H1 (cell line): ENCODE results near the gene TGM4. TPM values are rescaled to one million over a fixed set of nuclear protein-coding genes. Genes with fewer than 3 reads are reported as not detected.

Source experiments
- CTCF ChIA-PET: fragments of 300-600 bp; sonication (Branson Sonifier 250); formaldehyde crosslinking; loops from one replicate; lab custom pipeline; 2021; ENCODE audit not compliant: partially characterized antibody; lab: Charles Lee
- POLR2A ChIA-PET: fragments of 300-600 bp; sonication (Branson Sonifier 250); formaldehyde crosslinking; loops from one replicate; lab custom pipeline; 2021; ENCODE audit warnings: inconsistent platforms; ENCODE audit not compliant: partially characterized antibody; lab: Charles Lee
- DNase-seq, 2 experiments: peaks; one replicate each; pipeline versions ENCODE4 v3.0.0 to v3.0.0-alpha.2; 2010 to 2022; ENCODE audit warnings: low spot score in 2 of 2, low read depth in 1 of 2, mixed read lengths in 1 of 2
- FAIRE-seq: peaks from 2 replicates; lab custom pipeline; 2011; peaks lifted over from hg19 to GRCh38; lab: Jason Lieb, UNC
- H2AFZ ChIP-seq: 2 replicates; pipeline ENCODE4 v1.8.1; 2012; ENCODE audit warnings: low read length, inconsistent platforms
- H2AK5ac ChIP-seq: 2 replicates; pipeline ENCODE4 v1.6.1; 2013; ENCODE audit warnings: low read depth, low read length
- H2BK120ac ChIP-seq: replicated peaks from 2 replicates; pipeline ENCODE3; 2013; ENCODE audit warnings: low read depth, low read length, inconsistent platforms
- H2BK12ac ChIP-seq: 2 replicates; pipeline ENCODE4 v1.6.1; 2013; ENCODE audit warnings: low read depth, low read length
- H2BK15ac ChIP-seq: 2 replicates; pipeline ENCODE4 v1.6.1; 2013; ENCODE audit warnings: low read length
- H2BK20ac ChIP-seq: 2 replicates; pipeline ENCODE4 v1.6.1; 2013; ENCODE audit warnings: low read length
- H2BK5ac ChIP-seq: 2 replicates; pipeline ENCODE4 v1.6.1; 2013; ENCODE audit warnings: low read depth, low read length
- H3K14ac ChIP-seq: 2 replicates; pipeline ENCODE4 v1.6.1; 2013; ENCODE audit warnings: inconsistent platforms; ENCODE audit not compliant: insufficient read length
- H3K18ac ChIP-seq: 2 replicates; pipeline ENCODE4 v1.6.1; 2013; ENCODE audit warnings: low read length; ENCODE audit errors: extremely low read depth
- H3K23ac ChIP-seq: 2 replicates; pipeline ENCODE4 v1.6.1; 2013; ENCODE audit warnings: inconsistent platforms; ENCODE audit not compliant: insufficient read length
- H3K23me2 ChIP-seq: 2 replicates; pipeline ENCODE4 v1.6.1; 2013; ENCODE audit warnings: low read depth, low read length
- H3K27ac ChIP-seq: 2 replicates; pipeline ENCODE4 v1.6.1; 2011; ENCODE audit warnings: low read depth, low read length, inconsistent platforms
- H3K27me3 ChIP-seq, 4 experiments: replicated peaks in 1 of 4; 1 replicate in 1 of 4; 2 replicates in 3 of 4; pipeline versions ENCODE4 v1.6.1 to v1.8.1; 2011 to 2013; ENCODE audit warnings: low read length in 3 of 4, mild to moderate bottlenecking in 3 of 4, inconsistent platforms in 2 of 4, mixed read lengths in 2 of 4, moderate library complexity in 1 of 4; ENCODE audit not compliant: control insufficient read depth in 3 of 4, insufficient read depth in 3 of 4; ENCODE audit errors: extremely low read depth in 1 of 4
- H3K36me3 ChIP-seq, 4 experiments: 2 replicates each; pipeline versions ENCODE4 v1.6.1 to v1.8.1; 2011 to 2013; ENCODE audit warnings: mild to moderate bottlenecking in 4 of 4, low read length in 3 of 4, moderate library complexity in 2 of 4, control low read depth in 1 of 4, inconsistent platforms in 1 of 4; ENCODE audit not compliant: insufficient read depth in 4 of 4, control insufficient read depth in 2 of 4
- H3K4ac ChIP-seq: replicated peaks from 2 replicates; pipeline ENCODE3; 2013; ENCODE audit warnings: low read length, low read depth, mixed read lengths, inconsistent platforms; ENCODE audit not compliant: insufficient read length
- H3K4me1 ChIP-seq, 4 experiments: replicated peaks in 1 of 4; 1 replicate in 1 of 4; 2 replicates in 3 of 4; pipeline versions ENCODE4 v1.6.1 to v1.8.1; 2011 to 2013; ENCODE audit warnings: low read length in 3 of 4, inconsistent platforms in 2 of 4, mixed read lengths in 1 of 4; ENCODE audit not compliant: insufficient read depth in 4 of 4, control insufficient read depth in 3 of 4
- H3K4me2 ChIP-seq, 2 experiments: 2 replicates each; pipeline versions ENCODE4 v1.6.1 to v1.8.1; 2011 to 2013; ENCODE audit warnings: low read depth in 2 of 2, low read length in 2 of 2, control low read depth in 1 of 2, inconsistent platforms in 1 of 2, mild to moderate bottlenecking in 1 of 2; ENCODE audit not compliant: insufficient read depth in 1 of 2
- H3K4me3 ChIP-seq, 4 experiments: fragments of 200-600, 300-600 bp in 1 of 4; sonication (generic), shearing (Covaris generic), sonication (Bioruptor Twin) in 1 of 4; 2 replicates each; pipeline versions ENCODE4 v1.5.1 to v1.8.1; 2011 to 2016; ENCODE audit warnings: low read length in 4 of 4, low read depth in 3 of 4, control low read depth in 2 of 4, inconsistent platforms in 2 of 4, mild to moderate bottlenecking in 2 of 4, mixed read lengths in 1 of 4, moderate library complexity in 1 of 4; ENCODE audit not compliant: insufficient read depth in 2 of 4; ENCODE audit errors: extremely low read depth in 1 of 4
- H3K56ac ChIP-seq: replicated peaks from 2 replicates; pipeline ENCODE3; 2013; ENCODE audit warnings: low read depth, mild to moderate bottlenecking, mixed read lengths, low read length, inconsistent platforms; ENCODE audit not compliant: insufficient read length
- H3K79me1 ChIP-seq: 2 replicates; pipeline ENCODE4 v1.6.1; 2013; ENCODE audit warnings: low read depth, low read length, control low read depth
- H3K79me2 ChIP-seq, 2 experiments: 2 replicates each; pipeline versions ENCODE4 v1.6.1 to v1.8.1; 2012 to 2013; ENCODE audit warnings: low read length in 2 of 2, mild to moderate bottlenecking in 2 of 2, inconsistent platforms in 1 of 2; ENCODE audit not compliant: insufficient read depth in 2 of 2, control insufficient read depth in 1 of 2
- H3K9ac ChIP-seq, 4 experiments: replicated peaks in 1 of 4; 1 replicate in 1 of 4; 2 replicates in 3 of 4; pipeline versions ENCODE4 v1.6.1 to v1.8.1; 2011 to 2013; ENCODE audit warnings: low read depth in 3 of 4, low read length in 3 of 4, control low read depth in 2 of 4, mild to moderate bottlenecking in 2 of 4, moderate library complexity in 2 of 4, inconsistent platforms in 1 of 4; ENCODE audit errors: extremely low read depth in 1 of 4
- H3K9me3 ChIP-seq, 2 experiments: 2 replicates each; pipeline versions ENCODE4 v1.6.1 to v1.8.1; 2012 to 2013; ENCODE audit warnings: mild to moderate bottlenecking in 2 of 2, moderate library complexity in 2 of 2, control low read depth in 1 of 2, inconsistent platforms in 1 of 2, low read depth in 1 of 2, low read length in 1 of 2, mixed read lengths in 1 of 2; ENCODE audit not compliant: insufficient read depth in 2 of 2
- H4K20me1 ChIP-seq, 2 experiments: replicated peaks in 1 of 2; 2 replicates each; pipeline versions ENCODE3 to v1.8.1; 2011 to 2013; ENCODE audit warnings: inconsistent platforms in 2 of 2, low read length in 2 of 2, mild to moderate bottlenecking in 1 of 2; ENCODE audit not compliant: insufficient read depth in 2 of 2, control insufficient read depth in 1 of 2
- H4K5ac ChIP-seq: 2 replicates; pipeline ENCODE4 v1.6.1; 2013; ENCODE audit warnings: low read length, low read depth, mixed read lengths, inconsistent platforms; ENCODE audit not compliant: insufficient read length
- H4K8ac ChIP-seq: 2 replicates; pipeline ENCODE4 v1.8.0; 2013; ENCODE audit warnings: mild to moderate bottlenecking, moderate library complexity, low read length, inconsistent platforms; ENCODE audit not compliant: insufficient read depth; ENCODE audit errors: extremely low read depth
- H4K91ac ChIP-seq: replicated peaks from 2 replicates; pipeline ENCODE3; 2013; ENCODE audit warnings: low read length, mixed read lengths, inconsistent platforms; ENCODE audit not compliant: insufficient read length
- TEAD4 ChIP-seq: IDR thresholded peaks from 2 replicates; pipeline ENCODE4 v1.6.1; 2012; ENCODE audit warnings: low read depth, low read length, inconsistent platforms, mixed read lengths
- WGBS, 2 experiments: shearing (Covaris generic) in 1 of 2; methylation state at CpG; one replicate each; pipeline versions ENCODE4 v1.1.6 to v1.1.7; 2013 to 2015; ENCODE audit warnings: low lambda C conversion rate in 2 of 2, mixed read lengths in 2 of 2, inconsistent platforms in 1 of 2, low coverage in 1 of 2, missing lambda C conversion rate in 1 of 2; ENCODE audit not compliant: insufficient replicate concordance in 2 of 2, insufficient coverage in 1 of 2, insufficient read length in 1 of 2; ENCODE audit errors: extremely low coverage in 1 of 2, missing lambda C conversion rate in 1 of 2; 5-methylcytosine and 5-hydroxymethylcytosine counted together
- polyA plus RNA-seq, 7 experiments: library from polyadenylated mRNA; depleted of rRNA in 3 of 7; stranded (reverse) in 5 of 7; unstranded in 2 of 7; fragments of >200 nt in 5 of 7; fragments of 200-250 nt in 2 of 7; gene quantifications; 1 replicate in 5 of 7; 2 replicates in 1 of 7; 4 replicates in 1 of 7; pipeline versions ENCODE4 v1.2.1 to v1.2.3, GENCODE V29; 2011 to 2013; ENCODE audit warnings: missing spikeins in 2 of 7, mixed read lengths in 2 of 7
- total RNA-seq: library from RNA; stranded (reverse); fragmentation: NEBNext Ultra II Directional; extraction: Animal tissue kit (Norgen Biotek cat#: 25700); gene quantifications from 2 replicates; pipeline ENCODE4 v1.2.1, GENCODE V29; 2021

Gene TGM4
- total and polyA plus RNA-seq, 2 of the 8 experiments (the other 6 are each of a cell fraction or from before 2014, with no cell fraction given), result 0.02 TPM; not detected in 1

DNA sequence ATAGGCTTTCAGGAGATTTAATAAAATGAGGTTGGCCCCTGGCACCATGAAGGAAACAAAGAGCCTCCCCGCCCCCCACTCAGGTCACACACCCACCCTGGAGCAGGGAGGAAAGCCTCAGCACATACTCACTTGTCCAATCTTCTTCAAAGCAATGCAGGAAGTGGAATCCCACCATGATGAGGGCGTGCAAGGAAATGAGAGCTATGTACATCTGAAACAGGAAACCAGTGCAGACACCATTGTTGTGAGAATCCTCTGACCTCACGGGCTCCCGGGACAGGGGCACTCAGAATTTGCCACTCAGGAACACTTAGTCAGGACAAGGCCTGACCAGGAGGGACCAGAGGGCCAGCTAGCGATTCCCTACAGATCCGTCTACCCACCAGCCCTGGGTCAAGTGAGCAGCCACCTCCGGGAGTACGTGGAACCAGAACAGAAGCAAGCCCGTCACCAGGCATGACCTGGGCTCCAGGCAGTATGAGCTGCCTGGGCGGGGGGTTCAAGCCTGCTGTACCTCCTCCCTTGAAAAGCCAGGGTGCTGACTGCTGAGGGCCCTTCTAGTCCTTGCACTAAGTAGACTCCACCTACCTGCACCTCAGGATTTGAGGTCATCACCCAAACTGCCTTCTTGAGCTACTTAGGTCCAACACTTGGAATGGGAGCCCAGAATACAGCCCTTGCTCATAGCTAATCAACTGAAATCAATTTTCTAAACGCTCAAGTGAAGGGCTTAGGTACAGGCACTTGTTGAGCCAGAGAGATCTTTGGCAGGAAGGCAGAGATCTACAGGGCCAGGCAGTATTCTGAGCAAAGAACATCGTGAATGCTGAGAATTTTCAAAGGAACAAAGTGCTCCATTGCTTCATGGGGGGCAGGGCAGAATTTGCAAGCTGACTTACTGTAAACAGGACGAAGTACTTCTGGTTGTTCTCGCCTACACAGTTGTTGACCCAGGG lies 58.9 kb downstream of the TGM4 start:
- no peaks in the 10 kb centered on the region for H3K23me2 ChIP-seq
- ChIA-PET CTCF (interaction anchor here (1.9 kb wide), 1 partner anchor 19 kb away, joined by 9 read pairs; no protein-coding TSS in a partner anchor), POLR2A (interaction anchor here (0.8 to 2.1 kb wide), 3 partner anchors 17 to 45 kb away, joined by 3 to 8 read pairs (median 3); partner anchors contain the start of genes EXOSC7 and ZDHHC3)
- H4K8ac ChIP-seq, result no peak overlapping the region
- no peak overlapping the region for H3K18ac ChIP-seq
- no peak overlapping the region for H3K27ac ChIP-seq
- H3K23ac ChIP-seq, result no peak overlapping the region
- no peaks in the 10 kb centered on the region for H3K79me2 ChIP-seq
- no peak overlapping the region for H3K4ac ChIP-seq
- H2BK15ac ChIP-seq, result no peak overlapping the region
- FAIRE-seq (no peak), DNase-seq (no peak)
- H3K4me3 ChIP-seq, result no peak overlapping the region
- no peak overlapping the region for H3K4me2 ChIP-seq
- no peak overlapping the region for H3K56ac ChIP-seq
- no peak overlapping the region for H2AK5ac ChIP-seq
- no peak overlapping the region for H2BK12ac ChIP-seq
- H3K4me1 ChIP-seq, result peaks cover 0 to 3% (median 0%) of the 10 kb centered on the region in 4 experiments; a peak in 1 of 7 replicates
- H3K79me1 ChIP-seq, result no peaks in the 10 kb centered on the region; the same call in 1 of the 2 replicates
- H3K27me3 ChIP-seq, result no peaks in the 10 kb centered on the region
- 91% methylated on average over 14 of the region's 14 CpGs; no CpG with 5 or more reads in 1 of the 2 experiments for WGBS, 2 experiments
- H3K36me3 ChIP-seq, result peaks cover 0 to 25% (median 6%) of the 10 kb centered on the region in 4 experiments; a peak in 6 of 8 replicates
- no peak overlapping the region for H2BK20ac ChIP-seq
- H2BK120ac ChIP-seq, result no peak overlapping the region
- no peaks in the 10 kb centered on the region for H3K9me3 ChIP-seq
- H3K14ac ChIP-seq, result no peak overlapping the region
- no peak overlapping the region for H3K9ac ChIP-seq
- H2BK5ac ChIP-seq, result peak overlapping the region; percentile 60; the same call in 1 of the 2 replicates
- peaks cover 6% of the 10 kb centered on the region in 2 experiments for H4K20me1 ChIP-seq
- H2AFZ ChIP-seq, result no peak overlapping the region
- H4K5ac ChIP-seq, result no peak overlapping the region
- H4K91ac ChIP-seq, result no peak overlapping the region
- no peak for TF ChIP-seq TEAD4
